Stimulated activated CD4-positive, alpha-beta T cell treated with anti-CD3 and anti-CD28 coated beads, Interleukin-4, amount 100 ng/mL, for 48 hours (primary cell): ENCODE measurements around the gene SLC7A14.

Source experiments
- DNase-seq, 2 donors: peaks; one replicate each; pipeline ENCODE4 v3.0.0-alpha.2; 2020; ENCODE audit warnings: low read depth in 2 of 2

SLC7A14 gene

GRCh38 chr3:170536712-170537111, 49.2 kb downstream of the SLC7A14 start:
- DNase-seq, result no peak

- DNase-seq, result no peak
These were observed 51.6 kb downstream of the SLC7A14 start for GRCh38 chr3:170534227-170534626.

- DNase-seq, result no peak
These were observed 53.3 kb downstream of the SLC7A14 start for GRCh38 chr3:170532573-170532972.

GRCh38 chr3:170531657-170532335, 54.1 kb downstream of the SLC7A14 start:
- no peak for DNase-seq

GRCh38 chr3:170531054-170531453, 54.8 kb downstream of the SLC7A14 start:
- DNase-seq, result no peak

- no peak for DNase-seq
These were observed 56.0 kb downstream of the SLC7A14 start for GRCh38 chr3:170529912-170530311.

- no peak for DNase-seq
These were observed 56.5 kb downstream of the SLC7A14 start for GRCh38 chr3:170529346-170529745.

GRCh38 chr3:170528726-170529125, 57.1 kb downstream of the SLC7A14 start:
- DNase-seq, result no peak

GRCh38 chr3:170524073-170524472, 61.8 kb downstream of the SLC7A14 start:
- DNase-seq, result no peak

GRCh38 chr3:170523248-170523647, 62.6 kb downstream of the SLC7A14 start:
- DNase-seq, result no peak

GRCh38 chr3:170522201-170522600, 63.7 kb downstream of the SLC7A14 start:
- no peak for DNase-seq

- DNase-seq, result no peak
These were observed 64.9 kb downstream of the SLC7A14 start for GRCh38 chr3:170520996-170521395.

GRCh38 chr3:170517242-170517945, 68.5 kb downstream of the SLC7A14 start:
- DNase-seq, result no peak

- DNase-seq, result no peak
These were observed 72.2 kb downstream of the SLC7A14 start for GRCh38 chr3:170513642-170514041.

- DNase-seq, result no peak
These were observed 74.5 kb downstream of the SLC7A14 start for GRCh38 chr3:170511371-170511770.

- no peak for DNase-seq
These were observed 77.0 kb downstream of the SLC7A14 start for GRCh38 chr3:170508839-170509238.

- DNase-seq, result no peak
These were observed 77.6 kb downstream of the SLC7A14 start for GRCh38 chr3:170508291-170508690.

GRCh38 chr3:170507063-170507462, 78.8 kb downstream of the SLC7A14 start:
- no peak for DNase-seq

- no peak for DNase-seq
These were observed 79.3 kb downstream of the SLC7A14 start for GRCh38 chr3:170506556-170506955.

GRCh38 chr3:170502297-170502696, 83.6 kb downstream of the SLC7A14 start:
- DNase-seq, result no peak

- DNase-seq, result no peak
These were observed 84.9 kb downstream of the SLC7A14 start for GRCh38 chr3:170500995-170501394.

GRCh38 chr3:170500462-170500861, 85.4 kb downstream of the SLC7A14 start:
- no peak for DNase-seq

GRCh38 chr3:170499562-170500156, 86.2 kb downstream of the SLC7A14 start:
- DNase-seq, result no peak
